Transverse colon (tissue), 4 donors: Measurements from ENCODE around the gene ZNF462. TPM values are rescaled to one million over a fixed set of nuclear protein-coding genes. Genes with fewer than 3 reads are reported as not detected.
A peak's percentile ranks its signal among the peaks of the same experiment; 100 is the strongest.

Experiments
- DNase-seq: peaks from one replicate; pipeline ENCODE4 v3.0.0-alpha.2; 2019
- H3K27ac ChIP-seq, 4 donors: fragments of 200-600 bp; sonication (generic); 2 replicates each; pipeline ENCODE4 v1.5.1; 2016 to 2018; ENCODE audit warnings: inconsistent platforms in 4 of 4
- H3K27me3 ChIP-seq: fragments of 200-600 bp; sonication (generic); 2 replicates; pipeline ENCODE4 v1.5.1; 2017; ENCODE audit warnings: inconsistent platforms
- H3K36me3 ChIP-seq, 4 donors: fragments of 200-600 bp; sonication (generic); 2 replicates each; pipeline ENCODE4 v1.5.1; 2017 to 2019; ENCODE audit warnings: inconsistent platforms in 4 of 4
- H3K4me1 ChIP-seq, 4 donors: fragments of 200-600 bp; sonication (generic); 2 replicates each; pipeline ENCODE4 v1.5.1; 2017 to 2020; ENCODE audit warnings: inconsistent platforms in 4 of 4
- H3K4me3 ChIP-seq, 4 donors: fragments of 200-600 bp; sonication (generic); 1 replicate in 1 of 4; 2 replicates in 3 of 4; pipeline versions ENCODE4 v1.5.1 to v1.6.1; 2017 to 2019; ENCODE audit warnings: inconsistent platforms in 4 of 4
- H3K9me3 ChIP-seq, 2 donors: fragments of 200-600 bp; sonication (generic); 2 replicates each; pipeline ENCODE4 v1.5.1; 2017 to 2019; ENCODE audit warnings: inconsistent platforms in 2 of 2
- CTCF ChIP-seq, 5 experiments: fragments of 200-600 bp in 3 of 5; fragments of 450-650 bp in 2 of 5; sonication (generic) in 3 of 5; IDR thresholded peaks; 1 replicate in 2 of 5; 2 replicates in 3 of 5; pipeline ENCODE4 v1.5.1; 2016 to 2017; ENCODE audit warnings: antibody characterized with exemption in 5 of 5, inconsistent platforms in 3 of 5, mild to moderate bottlenecking in 2 of 5, moderate library complexity in 1 of 5
- EP300 ChIP-seq: sonication (generic); formaldehyde crosslinking; IDR thresholded peaks from one replicate; pipeline ENCODE4 v1.6.1; 2017; ENCODE audit warnings: antibody characterized with exemption, low read depth
- POLR2A ChIP-seq: fragments of 450-650 bp; IDR thresholded peaks from one replicate; pipeline ENCODE4 v1.6.1; 2016; ENCODE audit warnings: antibody characterized with exemption, mild to moderate bottlenecking, moderate library complexity
- POLR2AphosphoS5 ChIP-seq, 3 donors: sonication (generic); formaldehyde crosslinking; IDR thresholded peaks; one replicate each; pipeline ENCODE4 v1.6.1; 2016; ENCODE audit warnings: antibody characterized with exemption in 3 of 3
- WGBS, 2 donors: methylation state at CpG; one replicate each; pipeline ENCODE4 v1.1.5; 2018; ENCODE audit warnings: low coverage in 1 of 2; 5-methylcytosine and 5-hydroxymethylcytosine counted together
- in situ Hi-C, 4 donors: fragments of 200-750 bp; cut with MboI; loops; one replicate each; pipeline versions ENCODE4 v1.15.0 to v1.15.1; 2017; ENCODE audit warnings: low sequenced_read_pairs in 3 of 4, low pct_ligation_motif_present in 1 of 4, low pct_unique_long_range_greater_than_20kb in 1 of 4
- intact Hi-C: fragments of 100-400 bp; cut with DNase I; formaldehyde crosslinking; loops from one replicate; pipeline ENCODE4 v1.15.1; 2023; ENCODE audit warnings: low total_unique reads
- total RNA-seq, 4 donors: library from RNA; depleted of rRNA; stranded (reverse); fragments of >200 nt; gene quantifications; one replicate each; pipeline ENCODE4 v1.1.0, GENCODE V29; 2016

Gene ZNF462
- total RNA-seq, 4 donors from 2014 or later, result 17.5 to 28.7 (median 22.9) TPM

- no peak overlapping the region for H3K27ac ChIP-seq
- in situ Hi-C loops (no loop called here), intact Hi-C loops (loop anchor here (5.0 kb wide), 1 partner anchor 1763 kb away; no protein-coding TSS in a partner anchor)
- H3K4me1 ChIP-seq, result no peaks in the 10 kb centered on the region
- H3K27me3 ChIP-seq, result no peaks in the 10 kb centered on the region
- WGBS, 2 donors, result 60 to 66% methylated on average over 3 to 5 of the region's 5 CpGs
- no peaks in the 10 kb centered on the region for H3K9me3 ChIP-seq
- H3K4me3 ChIP-seq, result no peak overlapping the region
- TF ChIP-seq CTCF (IDR thresholded peaks at IDR 0.05), result no peak
- no peak for TF ChIP-seq POLR2A
- no peak for TF ChIP-seq EP300
- no peak for TF ChIP-seq POLR2AphosphoS5 (IDR thresholded peaks at IDR 0.05)
- no peaks in the 10 kb centered on the region for H3K36me3 ChIP-seq
- no peak for DNase-seq
These were observed 180.9 kb downstream of the ZNF462 start for GRCh38 chr9:107043886-107044285.

- Histone ChIP-seq H3K4me3 (no peak overlapping the region), H3K36me3 (no peaks in the 10 kb centered on the region), H3K27ac (no peak overlapping the region), H3K9me3 (no peaks in the 10 kb centered on the region), H3K4me1 (no peaks in the 10 kb centered on the region), H3K27me3 (no peaks in the 10 kb centered on the region)
- intact Hi-C loops (loop anchor here (5.0 kb wide), 1 partner anchor 1762 kb away; no protein-coding TSS in a partner anchor), in situ Hi-C loops (no loop called here)
- DNase-seq, result peak; percentile 12
- TF ChIP-seq CTCF (IDR thresholded peaks at IDR 0.05) (peak in 1 of 5 experiments; percentile 15), EP300 (no peak)
- WGBS, 2 donors, result 83% methylated on average over 4 of the region's 4 CpGs; no CpG with 5 or more reads in 1 of the 2 donors
These were observed 181.9 kb downstream of the ZNF462 start for GRCh38 chr9:107044872-107045271.

GRCh38 chr9:107046692-107047091 is 183.7 kb downstream of the ZNF462 start:
- Histone ChIP-seq H3K4me3 (no peak overlapping the region), H3K36me3 (no peaks in the 10 kb centered on the region), H3K27ac (no peak overlapping the region), H3K9me3 (no peaks in the 10 kb centered on the region), H3K27me3 (no peaks in the 10 kb centered on the region), H3K4me1 (no peaks in the 10 kb centered on the region)
- 97 to 100% methylated on average over 1 of the region's 1 CpG for WGBS, 2 donors
- no peak for DNase-seq
- intact Hi-C loops, result no loop called here
- TF ChIP-seq CTCF (IDR thresholded peaks at IDR 0.05) (no peak), EP300 (no peak), POLR2A (no peak), POLR2AphosphoS5 (IDR thresholded peaks at IDR 0.05) (no peak)
- in situ Hi-C loops, result no loop called here

GRCh38 chr9:107049046-107049802 is 186.3 kb downstream of the ZNF462 start:
- no peak for DNase-seq
- H3K27ac ChIP-seq, result no peak overlapping the region
- H3K4me1 ChIP-seq, result no peaks in the 10 kb centered on the region
- WGBS, 2 donors, result 76 to 89% methylated on average over 9 to 13 of the region's 13 CpGs
- in situ Hi-C loops, result no loop called here
- intact Hi-C loops, result no loop called here
- no peaks in the 10 kb centered on the region for H3K27me3 ChIP-seq
- no peak overlapping the region for H3K4me3 ChIP-seq
- no peaks in the 10 kb centered on the region for H3K9me3 ChIP-seq
- no peaks in the 10 kb centered on the region for H3K36me3 ChIP-seq
- TF ChIP-seq EP300 (no peak), CTCF (IDR thresholded peaks at IDR 0.05) (no peak), POLR2A (no peak), POLR2AphosphoS5 (IDR thresholded peaks at IDR 0.05) (no peak)
